ENCODE results near the gene RNF167.

- no peak for TF ChIP-seq CTCF (IDR thresholded peaks at IDR 0.05)
- no peak for TF ChIP-seq POLR2A (IDR thresholded peaks at IDR 0.05)
These were observed 47.9 kb downstream of the RNF167 start for GRCh38 chr17:4987767-4988567.

All from lower leg skin (tissue), 3 donors.